Activated naive CD4-positive, alpha-beta T cell treated with anti-CD3 and anti-CD28 coated beads, Interleukin-2, amount 10 ng/mL, durations not matched to agents 7 days and 5 days (primary cell): Measurements from ENCODE around the gene BSCL2.
"Not testable (repeated sequence)": the region's sequence is repeated elsewhere in the genome, so short reads cannot be mapped to it uniquely, and the experiment has no call there.

Experiments
- CTCF ChIA-PET: fragments of 350-600 bp; sonication (Branson Sonifier 250); formaldehyde crosslinking; loops from one replicate; lab custom pipeline; 2021; ENCODE audit warnings: antibody characterized with exemption; lab: Charles Lee
- DNase-seq: peaks from one replicate; pipeline ENCODE4 v3.0.0-alpha.2; 2020
- H3K27ac Mint-ChIP-seq: one replicate; pipeline ENCODE4 v1.8.0; 2021; ENCODE audit warnings: mild to moderate bottlenecking, moderate library complexity, mixed read lengths
- H3K27me3 Mint-ChIP-seq: one replicate; pipeline ENCODE4 v1.8.0; 2021; ENCODE audit warnings: mild to moderate bottlenecking, mixed read lengths
- H3K36me3 Mint-ChIP-seq: one replicate; pipeline ENCODE4 v1.8.0; 2021; ENCODE audit warnings: mixed read lengths
- H3K4me1 Mint-ChIP-seq: one replicate; pipeline ENCODE4 v1.8.0; 2021; ENCODE audit warnings: mixed read lengths
- H3K4me3 Mint-ChIP-seq: one replicate; pipeline ENCODE4 v1.8.0; 2021; ENCODE audit warnings: mild to moderate bottlenecking, moderate library complexity, mixed read lengths
- H3K9me3 Mint-ChIP-seq: one replicate; pipeline ENCODE4 v1.8.0; 2021; ENCODE audit warnings: mixed read lengths

Gene BSCL2

GRCh38 chr11:62689421-62690183 lies 17.6 kb downstream of the BSCL2 start, which contains the start of gene LRRN4CL:
Gene LRRN4CL, minus strand, starts transcription at chr11:62689530. Its CDS starts 1,022 bp downstream, at chr11:62688508.
- no peak within 1 kb of the TSS for H3K27ac Mint-ChIP-seq
- DNase-seq: no peak
- H3K9me3 Mint-ChIP-seq: no peaks in the 10 kb centered on the region
- H3K36me3 Mint-ChIP-seq: peaks cover 23% of the 10 kb centered on the region
- CTCF ChIA-PET: interaction anchor here (1.0 to 2.1 kb wide), 5 partner anchors 9 to 129 kb away, joined by 3 to 11 read pairs (median 4); partner anchors contain the start of gene MTA2
- peaks cover under 1% of the 10 kb centered on the region for H3K4me1 Mint-ChIP-seq
- H3K27me3 Mint-ChIP-seq: peaks cover 29% of the 10 kb centered on the region
- H3K4me3 Mint-ChIP-seq: no peak within 1 kb of the TSS

GRCh38 chr11:62688491-62688890 lies 18.7 kb downstream of the BSCL2 start:
- Mint-ChIP-seq H3K4me1 (no peaks in the 10 kb centered on the region), H3K27me3 (peaks cover 29% of the 10 kb centered on the region)
- CTCF ChIA-PET: interaction anchor here (0.6 to 2.1 kb wide), 5 partner anchors 8 to 199 kb away, joined by 3 to 11 read pairs (median 4); partner anchors contain the start of gene MTA2

GRCh38 chr11:62687508-62688396 lies 19.5 kb downstream of the BSCL2 start:
- H3K27me3 Mint-ChIP-seq: peaks cover 29% of the 10 kb centered on the region
- DNase-seq: no peak
- peaks cover 18% of the 10 kb centered on the region for H3K36me3 Mint-ChIP-seq
- CTCF ChIA-PET: interaction anchor here (0.6 to 0.8 kb wide), 2 partner anchors 95 to 198 kb away, joined by 3 to 5 read pairs; no protein-coding TSS in a partner anchor
- H3K27ac Mint-ChIP-seq: no peak overlapping the region
- no peaks in the 10 kb centered on the region for H3K9me3 Mint-ChIP-seq
- no peaks in the 10 kb centered on the region for H3K4me1 Mint-ChIP-seq
- H3K4me3 Mint-ChIP-seq: no peak overlapping the region

More at GRCh38 chr11:62688491-62688890, 18.7 kb downstream of the BSCL2 start:
- no peak overlapping the region for H3K4me3 Mint-ChIP-seq
- H3K9me3 Mint-ChIP-seq: no peaks in the 10 kb centered on the region
- DNase-seq: no peak
- H3K36me3 Mint-ChIP-seq: peaks cover 20% of the 10 kb centered on the region
- no peak overlapping the region for H3K27ac Mint-ChIP-seq

- H3K9me3 Mint-ChIP-seq: no peaks in the 10 kb centered on the region
- no peak overlapping the region for H3K27ac Mint-ChIP-seq
- no peak for DNase-seq
- no peak overlapping the region for H3K4me3 Mint-ChIP-seq
- H3K4me1 Mint-ChIP-seq: peaks cover 25% of the 10 kb centered on the region
- peaks cover 11% of the 10 kb centered on the region for H3K27me3 Mint-ChIP-seq
- peaks cover 8% of the 10 kb centered on the region for H3K36me3 Mint-ChIP-seq
- CTCF ChIA-PET: interaction anchor here (2.9 kb wide), 1 partner anchor 11 kb away, joined by 11 read pairs; no protein-coding TSS in a partner anchor
Observed at GRCh38 chr11:62682518-62682917, 24.7 kb downstream of the BSCL2 start.

GRCh38 chr11:62680825-62681240 lies 26.4 kb downstream of the BSCL2 start:
- Mint-ChIP-seq H3K4me3 (peak overlapping the region; percentile 6), H3K36me3 (peaks cover 20% of the 10 kb centered on the region), H3K4me1 (peaks cover 39% of the 10 kb centered on the region), H3K27ac (peak overlapping the region; percentile 49), H3K27me3 (no peaks in the 10 kb centered on the region), H3K9me3 (no peaks in the 10 kb centered on the region)
- CTCF ChIA-PET: interaction anchor here (0.6 to 3.1 kb wide), 20 partner anchors 9 to 340 kb away, joined by 3 to 40 read pairs (median 4); partner anchors contain the start of genes BSCL2, C11orf98, CSKMT and GNG3
- DNase-seq: peak; percentile 61

- no peaks in the 10 kb centered on the region for H3K27me3 Mint-ChIP-seq
- H3K4me1 Mint-ChIP-seq: peaks cover 47% of the 10 kb centered on the region
- no peaks in the 10 kb centered on the region for H3K9me3 Mint-ChIP-seq
- CTCF ChIA-PET: interaction anchor here (0.7 to 3.1 kb wide), 6 partner anchors 11 to 112 kb away, joined by 3 to 40 read pairs (median 7); partner anchors contain the start of genes BSCL2, GNG3 and LRRN4CL
- H3K36me3 Mint-ChIP-seq: peaks cover 26% of the 10 kb centered on the region
- DNase-seq: peak; percentile 92
- peak within 1 kb of the TSS; percentile 90 for H3K27ac Mint-ChIP-seq
- H3K4me3 Mint-ChIP-seq: peak within 1 kb of the TSS; percentile 88
Observed at GRCh38 chr11:62678770-62679696, 28.2 kb downstream of the BSCL2 start, which contains the start of gene UBXN1. Gene UBXN1, minus strand, starts transcription at chr11:62679073. Its CDS starts 150 bp downstream, at chr11:62678923.

GRCh38 chr11:62678433-62678769 lies 28.8 kb downstream of the BSCL2 start:
- Mint-ChIP-seq H3K4me1 (peaks cover 52% of the 10 kb centered on the region), H3K9me3 (no peaks in the 10 kb centered on the region), H3K36me3 (peaks cover 31% of the 10 kb centered on the region), H3K27ac (peak overlapping the region; percentile 90), H3K27me3 (no peaks in the 10 kb centered on the region), H3K4me3 (peak overlapping the region; percentile 88)
- no peak for DNase-seq
- CTCF ChIA-PET: no interaction called here

- Mint-ChIP-seq H3K4me3 (peak overlapping the region; percentile 88), H3K27ac (peak overlapping the region; percentile 90), H3K36me3 (peaks cover 32% of the 10 kb centered on the region), H3K9me3 (no peaks in the 10 kb centered on the region), H3K27me3 (no peaks in the 10 kb centered on the region), H3K4me1 (peaks cover 58% of the 10 kb centered on the region)
- DNase-seq: no peak
- CTCF ChIA-PET: interaction anchor here (0.7 to 0.8 kb wide), 3 partner anchors 44 to 204 kb away, joined by 3 to 5 read pairs (median 3); partner anchors contain the start of gene SLC3A2
Observed at GRCh38 chr11:62677714-62678113, 29.5 kb downstream of the BSCL2 start.

- no peak for DNase-seq
- peaks cover 35% of the 10 kb centered on the region for H3K36me3 Mint-ChIP-seq
- no peaks in the 10 kb centered on the region for H3K27me3 Mint-ChIP-seq
- peak overlapping the region; percentile 51 for H3K27ac Mint-ChIP-seq
- H3K9me3 Mint-ChIP-seq: no peaks in the 10 kb centered on the region
- CTCF ChIA-PET: interaction anchor here (0.7 to 0.8 kb wide), 3 partner anchors 44 to 204 kb away, joined by 3 to 5 read pairs (median 3); partner anchors contain the start of gene SLC3A2
- H3K4me1 Mint-ChIP-seq: peaks cover 64% of the 10 kb centered on the region
- peak overlapping the region; percentile 88 for H3K4me3 Mint-ChIP-seq
Observed at GRCh38 chr11:62677156-62677555, 30.1 kb downstream of the BSCL2 start.

- H3K27me3 Mint-ChIP-seq: no peaks in the 10 kb centered on the region
- no peaks in the 10 kb centered on the region for H3K9me3 Mint-ChIP-seq
- CTCF ChIA-PET: interaction anchor here (0.8 to 1.2 kb wide), 2 partner anchors 17 to 69 kb away, joined by 3 read pairs; no protein-coding TSS in a partner anchor
- peak overlapping the region; percentile 12 for H3K27ac Mint-ChIP-seq
- H3K4me1 Mint-ChIP-seq: peaks cover 65% of the 10 kb centered on the region
- DNase-seq: no peak
- peak overlapping the region; percentile 88 for H3K4me3 Mint-ChIP-seq
- peaks cover 36% of the 10 kb centered on the region for H3K36me3 Mint-ChIP-seq
Observed at GRCh38 chr11:62676698-62677097, 30.5 kb downstream of the BSCL2 start.

GRCh38 chr11:62675415-62675814 lies 31.8 kb downstream of the BSCL2 start:
- peaks cover 65% of the 10 kb centered on the region for H3K4me1 Mint-ChIP-seq
- H3K4me3 Mint-ChIP-seq, H3K27me3 Mint-ChIP-seq: not testable (repeated sequence)

GRCh38 chr11:62673196-62673525 lies 34.1 kb downstream of the BSCL2 start:
- Mint-ChIP-seq H3K4me3 (peak overlapping the region; percentile 81), H3K27ac (peak overlapping the region; percentile 96), H3K9me3 (no peaks in the 10 kb centered on the region), H3K27me3 (no peaks in the 10 kb centered on the region), H3K36me3 (peaks cover 37% of the 10 kb centered on the region), H3K4me1 (peaks cover 71% of the 10 kb centered on the region)
- DNase-seq: no peak
- CTCF ChIA-PET: interaction anchor here (0.6 to 1.2 kb wide), 2 partner anchors 21 to 50 kb away, joined by 3 to 4 read pairs; no protein-coding TSS in a partner anchor

More at GRCh38 chr11:62675415-62675814, 31.8 kb downstream of the BSCL2 start:
- peaks cover 36% of the 10 kb centered on the region for H3K36me3 Mint-ChIP-seq
- not testable (repeated sequence) for H3K27ac Mint-ChIP-seq, H3K9me3 Mint-ChIP-seq, DNase-seq
- CTCF ChIA-PET: interaction anchor here (0.9 to 2.1 kb wide), 3 partner anchors 19 to 64 kb away, joined by 3 to 8 read pairs (median 3); no protein-coding TSS in a partner anchor
